ENCODE data around the gene SMIM32.

- TF ChIP-seq CTCF (IDR thresholded peaks at IDR 0.05) = peak; percentile 92
- no peak for TF ChIP-seq REST (IDR thresholded peaks at IDR 0.05; ENCODE audit: insufficient read depth in 1 of 2, low read depth in 2 of 2, low read length in 1 of 2)
- no peak for TF ChIP-seq TCF7L2 (IDR thresholded peaks at IDR 0.05; ENCODE audit: low read depth, low read length)
Measured at GRCh38 chr5:136212252-136212721, 19.3 kb upstream of the SMIM32 start.

All from Panc1 (cell line).